Stimulated activated CD4-positive, alpha-beta T cell treated with anti-CD3 and anti-CD28 coated beads, TNF-alpha, amount 100 ng/mL, for 24 hours (primary cell): ENCODE measurements around the gene ZNF786.
"Not testable (repeated sequence)": the region's sequence is repeated elsewhere in the genome, so short reads cannot be mapped to it uniquely, and the experiment has no call there.

ENCODE experiments used
- DNase-seq, 3 experiments: peaks; one replicate each; pipeline ENCODE4 v3.0.0-alpha.2; 2020; ENCODE audit warnings: low read depth in 3 of 3

Gene ZNF786

DNA sequence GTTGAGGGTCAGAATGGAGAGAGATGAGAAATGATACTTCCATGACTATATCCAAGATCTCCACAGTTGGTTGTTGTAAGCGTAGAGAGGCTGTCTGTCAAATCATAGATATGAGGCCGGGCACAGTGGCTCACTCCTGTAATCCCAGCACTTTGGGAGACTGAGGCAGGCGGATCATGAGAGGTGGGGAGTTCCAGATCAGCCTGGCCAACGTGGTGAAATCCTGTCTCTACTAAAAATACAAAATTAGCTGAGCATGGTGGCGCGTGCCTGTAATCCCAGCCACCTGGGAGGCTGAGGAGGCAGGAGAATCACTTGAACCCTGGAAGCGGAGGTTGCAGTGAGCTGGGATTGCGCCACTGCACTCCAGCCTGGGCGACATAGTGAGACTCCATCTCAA is 60.1 kb downstream of the ZNF786 start:
- not testable (repeated sequence) for DNase-seq

DNA sequence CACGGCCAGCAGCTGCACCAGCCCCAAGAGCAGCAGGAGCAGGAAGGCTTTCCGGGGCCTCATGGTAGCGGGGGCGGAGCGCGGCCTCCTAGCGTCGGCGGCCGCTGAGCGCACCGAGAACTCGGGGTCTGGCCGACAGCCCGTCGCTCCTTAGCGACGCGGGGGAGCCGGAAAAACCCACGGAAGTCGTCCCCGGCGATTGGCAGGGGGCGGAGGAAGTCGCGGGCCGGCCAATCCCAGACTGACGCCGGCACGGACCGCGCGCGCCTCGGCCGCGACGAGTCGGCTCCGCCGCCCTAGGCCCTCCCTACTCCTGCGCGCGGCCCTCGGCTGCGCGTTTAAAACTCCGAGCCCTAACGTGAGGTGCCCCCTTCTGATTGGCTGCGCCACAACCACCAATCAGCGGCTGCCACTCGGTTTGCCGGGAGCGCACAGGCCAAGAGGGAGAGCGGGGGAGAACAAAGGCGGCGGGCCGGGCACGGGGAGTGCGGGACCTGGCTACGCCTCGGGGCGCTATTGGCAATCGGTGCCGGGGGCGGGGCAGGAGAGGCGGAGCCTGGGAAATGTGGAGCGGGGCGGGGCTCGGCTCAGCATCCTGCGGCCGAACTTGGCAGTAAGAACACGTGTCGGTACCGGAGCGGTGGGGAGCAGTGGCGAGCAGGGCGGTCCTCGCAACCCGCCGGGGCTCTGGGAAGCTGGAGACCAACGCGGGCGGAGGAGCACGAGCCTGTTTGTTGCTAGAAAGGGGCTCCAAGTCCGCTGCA is 62.0 kb downstream of the ZNF786 start, which contains the start of gene PDIA4:
Gene PDIA4, minus strand, starts transcription at position 160 of the 764 bp plus-strand sequence. Its CDS starts 97 bp downstream, at position 63.
- peak; percentile 98 to 100 (median 99) for DNase-seq

DNA sequence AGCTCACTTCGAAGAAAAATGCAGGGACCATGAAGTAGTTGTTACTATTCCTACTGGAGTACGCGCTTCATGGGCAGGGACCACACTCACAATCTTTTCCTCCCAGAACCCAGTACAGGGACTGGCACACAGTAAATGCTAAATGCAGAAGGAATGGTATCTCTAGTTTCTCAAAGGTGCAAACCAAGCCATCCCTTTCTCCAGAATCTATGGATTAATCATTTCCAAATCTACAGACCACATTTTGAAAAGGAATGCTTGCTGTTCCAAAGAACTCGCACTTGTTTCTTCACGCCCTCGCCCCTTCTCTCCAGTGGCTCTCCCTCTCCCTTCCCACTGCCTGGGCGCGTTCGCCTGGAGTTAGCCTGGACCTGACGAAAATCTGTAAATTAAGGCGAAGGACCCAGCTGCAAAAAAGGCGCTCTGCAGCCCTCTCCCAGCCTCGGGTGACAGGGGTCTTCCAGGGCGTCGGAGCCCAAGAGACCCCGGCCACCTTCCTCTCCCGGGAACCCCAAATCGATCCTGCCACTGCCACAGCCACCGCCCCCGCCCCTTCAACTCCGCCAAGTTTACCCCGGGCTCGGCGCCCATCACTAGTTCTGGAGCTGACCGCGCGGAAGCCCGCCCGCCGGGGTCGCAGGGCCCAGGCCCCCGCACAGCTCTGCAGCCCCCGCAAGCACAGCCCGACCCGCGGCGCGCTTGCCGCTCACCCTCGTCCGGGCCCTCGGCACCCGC is 62.7 kb downstream of the ZNF786 start:
- DNase-seq, result no peak

DNA sequence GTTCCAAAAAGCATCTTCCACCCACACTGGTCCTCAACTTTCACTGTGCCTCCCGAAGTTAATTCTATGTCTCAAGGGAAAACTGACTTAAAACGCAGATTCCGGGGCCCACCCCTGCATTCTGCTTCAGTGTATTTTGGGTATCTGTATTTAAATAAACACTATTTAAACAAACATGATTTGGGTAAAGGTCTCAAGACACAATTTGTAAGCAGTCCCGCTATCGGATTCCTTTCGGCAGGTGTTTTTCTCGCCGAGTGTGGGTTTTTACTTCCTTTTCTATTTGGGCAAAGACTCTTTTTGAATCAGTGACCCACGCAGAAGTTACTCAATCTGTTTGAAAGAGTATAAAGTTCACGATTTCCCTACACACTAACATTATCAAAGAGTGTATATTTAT is 63.5 kb downstream of the ZNF786 start:
- DNase-seq, result no peak

DNA sequence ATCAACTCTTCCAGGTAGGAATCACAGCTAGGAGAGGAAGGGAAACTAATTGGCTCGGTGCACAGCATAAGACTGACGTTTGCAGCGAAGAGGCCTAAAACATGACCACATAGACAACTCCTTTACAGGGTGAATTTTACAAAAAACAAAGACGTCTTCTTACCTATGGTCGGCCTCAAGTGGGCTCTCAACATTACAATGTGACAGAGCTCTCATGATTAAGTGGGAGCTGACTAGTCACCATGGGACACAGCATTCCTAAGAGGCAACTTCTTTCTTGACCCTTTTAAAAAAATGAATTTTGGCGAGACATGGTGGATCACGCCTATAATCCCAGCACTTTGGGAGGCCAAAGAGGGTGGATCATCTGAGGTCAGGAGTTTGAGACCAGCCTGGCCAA is 66.9 kb downstream of the ZNF786 start:
- DNase-seq, result no peak

DNA sequence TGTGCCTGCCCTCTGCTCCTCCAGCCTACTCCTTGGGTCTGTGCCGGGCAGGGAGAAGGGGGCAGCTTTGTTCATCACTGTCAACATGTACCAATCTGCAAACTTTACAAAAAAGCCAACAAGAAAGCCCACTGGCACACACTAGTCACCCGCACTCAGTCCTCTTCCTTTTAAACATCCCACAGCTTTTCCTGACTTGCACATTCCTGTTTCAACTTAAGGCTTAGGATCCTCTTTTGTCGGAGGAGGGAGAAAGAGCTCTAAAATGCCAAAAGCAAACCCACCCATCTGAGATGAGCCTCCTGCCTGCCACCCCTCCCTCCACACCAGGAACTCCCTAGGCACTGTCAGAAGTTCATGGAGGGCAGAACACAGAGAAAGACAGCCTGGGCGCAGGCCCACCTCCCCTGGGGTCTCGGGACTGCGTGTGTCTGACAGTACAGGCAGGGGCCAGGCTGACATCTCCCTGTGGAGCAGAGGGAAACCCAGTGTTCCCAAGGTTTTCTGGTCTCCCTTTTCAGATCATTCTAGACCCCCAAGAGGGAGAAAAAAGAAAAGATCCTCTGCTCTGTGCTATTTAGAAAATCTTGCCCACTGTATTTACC is 67.7 kb downstream of the ZNF786 start:
- no peak for DNase-seq

DNA sequence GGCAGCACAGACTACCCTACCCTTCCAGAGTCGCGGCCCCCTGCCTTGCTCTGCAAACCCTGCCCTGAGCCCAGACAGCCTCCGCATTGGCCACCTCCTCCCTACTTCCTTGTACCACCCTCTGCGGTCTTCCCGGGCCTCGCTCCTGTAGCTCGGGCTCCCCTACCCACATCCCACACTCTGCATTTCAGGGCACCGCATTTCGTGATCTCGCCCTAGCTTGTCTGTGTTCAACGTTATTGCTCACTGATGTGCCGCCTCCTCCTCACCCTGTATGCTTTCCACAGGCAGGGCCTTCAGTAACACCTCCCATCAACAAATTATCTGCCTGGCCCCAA is 68.8 kb downstream of the ZNF786 start:
- no peak for DNase-seq

DNA sequence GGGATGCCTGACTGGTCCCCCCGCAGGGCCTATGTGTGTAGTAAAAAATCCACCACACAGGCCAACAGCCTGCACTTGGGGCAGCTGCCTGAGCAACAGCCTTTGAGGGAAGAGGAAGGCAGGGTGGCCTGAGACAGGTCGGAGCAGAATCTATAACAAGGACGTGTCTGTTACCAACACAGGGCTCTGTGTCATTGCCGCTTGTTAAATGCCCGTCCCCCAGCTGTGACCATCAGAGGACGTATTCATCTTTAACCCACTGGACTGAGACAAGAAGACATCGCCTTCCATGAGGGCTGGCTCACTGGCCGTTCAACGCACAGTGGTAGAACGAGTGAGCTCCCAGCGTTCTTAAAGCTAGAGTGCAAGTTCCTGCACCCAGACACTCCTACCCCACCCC is 70.0 kb downstream of the ZNF786 start:
- no peak for DNase-seq
